HG03575 (cell line): ENCODE data around the gene OR4C6.

ENCODE experiments used
- ATAC-seq: cut with Tn5 transposase; IDR thresholded peaks from one replicate; pipeline ENCODE4 v1.9.1; 2021; ENCODE audit not compliant: unreplicated experiment, insufficient number of reproducible peaks, low FRiP score; ENCODE audit errors: extremely low read depth

The OR4C6 gene

DNA sequence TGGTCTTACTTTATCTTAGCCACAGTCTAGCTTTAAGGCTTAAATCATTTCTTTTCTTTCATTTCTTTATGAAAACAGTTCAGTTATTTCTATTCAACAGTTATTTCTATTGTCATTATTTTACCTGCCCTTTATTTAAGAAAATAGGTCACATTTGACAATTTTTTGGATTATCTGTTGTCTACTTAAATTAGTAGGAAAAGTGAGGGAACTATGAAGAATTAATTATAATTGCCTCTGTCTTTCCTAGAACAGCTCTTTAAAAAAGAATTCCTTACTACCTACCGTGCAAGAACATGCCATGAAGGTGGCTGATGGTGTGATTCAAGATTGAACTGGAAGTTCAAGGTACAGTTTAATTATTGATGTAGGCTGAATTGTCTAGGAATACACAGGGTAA, at the start of gene OR4C6:
TSS of gene OR4C6 (plus strand) at position 301 of the 400 bp plus-strand sequence. CDS start 2,966 bp downstream, outside the sequence.
- ATAC-seq = no peak

DNA sequence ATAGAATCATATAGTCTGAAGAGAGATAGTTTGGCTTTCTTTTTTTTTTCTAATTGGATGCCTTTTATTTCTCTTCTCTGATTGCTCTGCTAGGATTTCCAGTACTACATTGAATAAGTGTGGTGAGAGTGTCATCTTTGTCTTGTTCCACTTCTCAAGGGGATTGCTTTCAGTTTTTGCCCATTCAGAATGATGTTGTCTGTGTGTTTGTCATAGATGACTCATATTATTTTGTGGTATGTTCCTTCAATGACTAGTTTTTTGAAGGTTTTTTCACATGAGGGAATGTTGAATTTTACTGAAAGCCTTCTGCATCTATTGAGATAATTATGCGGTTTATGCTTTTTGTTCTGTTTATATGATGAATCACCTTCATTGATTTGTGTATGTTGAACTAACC, 37.5 kb upstream of the OR4C6 start:
- ATAC-seq = no peak

DNA sequence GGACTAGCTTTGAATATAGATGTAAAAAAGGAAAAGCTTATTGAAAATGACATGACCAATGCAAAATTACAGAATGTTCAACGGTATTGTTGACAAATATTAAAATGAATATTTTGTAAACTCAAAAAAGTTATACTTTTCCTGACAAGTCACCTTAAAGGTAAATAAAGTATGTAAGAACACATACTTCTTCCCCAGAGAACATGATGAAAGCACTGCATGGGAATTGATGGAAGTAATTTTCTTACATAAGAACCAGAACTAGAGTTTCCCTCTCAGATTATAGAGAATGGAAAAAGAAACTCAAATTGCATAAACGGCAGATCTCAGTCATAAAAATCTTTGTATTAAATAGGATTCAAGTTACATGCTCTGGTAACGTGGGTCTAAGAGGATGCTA, 27.2 kb upstream of the OR4C6 start, which contains the start of gene OR4P4:
TSS of gene OR4P4 (plus strand) at position 301 of the 400 bp plus-strand sequence.
- ATAC-seq = no peak

DNA sequence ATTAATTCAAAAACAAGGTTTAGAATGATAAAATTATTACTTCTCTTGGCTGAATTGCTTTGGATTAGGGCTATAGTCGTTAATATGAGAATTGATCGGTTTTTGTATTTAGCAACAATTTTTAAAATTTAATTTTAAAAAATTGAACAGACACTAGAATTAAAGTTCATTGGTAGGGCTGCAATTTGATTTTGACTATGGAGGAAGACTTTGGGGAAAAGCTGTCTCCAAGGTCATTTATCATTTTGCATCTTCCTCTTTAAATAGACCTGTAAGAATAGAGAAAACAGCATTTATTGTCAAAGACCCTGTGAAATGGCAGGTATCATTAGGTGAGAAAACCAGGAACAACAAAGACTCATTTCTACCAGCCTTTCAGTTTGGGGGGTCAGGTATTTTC, 14.0 kb upstream of the OR4C6 start, which contains the start of gene OR4S2:
TSS of gene OR4S2 (plus strand) at position 301 of the 400 bp plus-strand sequence. CDS start 2,577 bp downstream, outside the sequence.
- no peak for ATAC-seq

DNA sequence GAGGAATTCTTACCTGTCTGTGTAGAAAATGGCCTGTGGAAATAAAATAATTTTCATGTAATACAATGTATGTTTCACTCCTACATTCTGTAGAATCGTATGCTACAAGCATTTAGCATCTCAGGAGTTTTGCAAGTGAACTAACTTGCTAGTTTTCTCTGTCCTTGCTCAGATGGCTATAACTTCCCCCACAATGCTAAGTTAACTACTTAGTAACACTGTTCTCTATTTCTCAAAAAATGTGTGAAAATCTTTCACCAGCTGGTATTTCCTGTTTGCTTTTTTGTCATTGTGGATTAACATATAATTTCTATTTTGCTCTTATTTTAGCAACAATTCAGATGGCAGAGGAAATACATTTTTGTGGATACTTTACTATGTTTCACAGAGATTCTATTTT, 9.4 kb upstream of the OR4C6 start:
- no peak for ATAC-seq

DNA sequence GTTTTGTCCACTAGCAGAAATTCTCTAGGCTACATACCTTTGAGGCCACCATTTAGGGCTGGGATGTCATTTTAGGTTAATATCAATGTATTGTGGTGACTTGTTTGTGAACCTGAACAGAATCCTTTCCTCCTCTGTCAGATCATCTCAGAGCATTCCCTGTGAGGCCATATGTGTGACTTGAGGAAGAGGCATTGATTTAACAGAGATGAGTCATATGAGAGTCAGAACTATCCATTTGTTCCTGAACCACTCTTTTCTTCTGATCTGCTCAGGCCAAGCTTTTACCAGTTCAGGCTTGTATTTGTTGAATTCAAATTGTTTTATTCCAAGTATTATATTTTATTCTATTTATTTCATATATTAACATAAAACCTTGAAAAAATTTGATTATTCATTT, 6.9 kb upstream of the OR4C6 start:
- ATAC-seq = no peak

DNA sequence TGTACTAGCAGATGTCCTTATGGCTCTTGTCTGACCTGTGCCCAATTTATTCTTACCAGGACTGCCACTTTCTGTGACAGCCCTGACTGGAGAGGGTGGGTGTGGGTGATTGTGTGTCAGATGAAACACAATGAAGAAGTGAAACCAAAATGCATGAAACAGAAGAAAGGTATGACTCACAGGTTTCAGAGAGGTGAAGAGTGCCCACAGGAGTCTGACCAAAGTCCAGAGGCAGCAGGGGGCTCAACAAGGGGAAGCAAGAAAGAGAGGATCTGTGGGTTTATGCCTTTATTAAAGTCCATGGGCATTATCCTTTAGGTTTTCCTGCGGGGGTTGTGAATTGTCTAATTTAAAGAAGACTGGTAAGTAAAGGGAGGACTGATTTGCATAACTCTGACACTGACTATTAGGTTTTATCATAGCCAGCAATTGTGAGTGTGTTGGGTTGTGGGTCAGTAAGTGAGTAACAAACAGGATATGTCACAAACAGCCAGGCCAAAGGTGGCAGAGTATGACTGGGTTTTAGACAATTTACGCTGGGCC, 3.9 kb upstream of the OR4C6 start:
- ATAC-seq = peak; percentile 99

DNA sequence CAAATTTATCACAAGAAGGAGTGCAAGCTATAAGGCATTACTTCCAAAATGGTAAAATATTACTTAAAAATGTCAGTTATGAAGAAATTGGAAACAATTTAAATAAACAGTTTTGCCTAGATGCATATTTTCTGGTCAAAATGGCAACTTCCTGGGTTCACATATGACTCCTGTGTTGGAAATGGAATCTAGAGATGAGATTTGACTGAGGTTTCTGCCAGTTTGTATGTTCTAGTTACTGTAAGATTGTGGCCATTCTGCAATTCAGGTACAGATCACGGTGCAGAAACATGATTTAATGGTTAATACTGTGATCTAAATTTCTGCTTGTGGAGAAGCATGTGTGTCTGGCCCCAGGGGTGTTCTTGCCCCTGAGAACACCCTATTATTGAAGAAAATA, 3.4 kb upstream of the OR4C6 start:
- no peak for ATAC-seq

DNA sequence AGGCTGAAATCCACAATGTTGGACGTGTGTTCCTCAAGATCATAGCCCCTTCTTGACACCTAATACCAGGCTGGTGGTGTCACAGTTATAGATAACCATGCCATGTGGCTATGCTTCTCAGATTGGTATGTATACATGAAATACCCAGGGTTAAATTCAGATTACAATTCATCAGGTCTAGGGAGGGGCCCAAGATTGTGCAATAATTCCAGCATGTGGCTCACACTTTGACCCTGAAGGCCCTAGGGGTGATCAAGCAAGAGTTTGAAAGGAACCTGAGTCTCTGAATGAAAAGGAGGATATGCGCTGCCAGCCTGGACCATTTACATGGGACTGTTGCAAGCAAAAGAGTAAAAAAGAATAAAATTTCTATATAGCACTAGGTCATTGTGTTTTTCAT, 7.4 kb downstream of the OR4C6 start:
- ATAC-seq = no peak

DNA sequence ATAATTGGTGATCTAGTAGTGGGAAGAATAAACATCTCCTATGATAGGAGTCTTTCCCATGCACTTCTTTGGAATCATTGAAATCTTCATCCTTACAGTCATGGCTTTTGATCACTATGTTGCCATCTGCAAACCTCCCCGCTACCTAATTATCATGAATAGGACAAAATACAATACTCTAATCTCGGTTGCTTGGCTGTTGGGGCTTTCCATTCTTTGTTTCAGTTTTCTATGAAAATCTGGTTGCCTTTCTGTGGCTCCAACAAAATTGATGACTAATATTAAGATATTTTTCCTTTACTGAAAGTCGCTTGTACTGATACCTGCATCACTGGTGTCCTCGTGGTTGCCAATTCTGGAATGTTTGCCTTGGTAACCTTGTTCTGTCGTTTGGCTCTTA, 11.9 kb downstream of the OR4C6 start:
- ATAC-seq = no peak

DNA sequence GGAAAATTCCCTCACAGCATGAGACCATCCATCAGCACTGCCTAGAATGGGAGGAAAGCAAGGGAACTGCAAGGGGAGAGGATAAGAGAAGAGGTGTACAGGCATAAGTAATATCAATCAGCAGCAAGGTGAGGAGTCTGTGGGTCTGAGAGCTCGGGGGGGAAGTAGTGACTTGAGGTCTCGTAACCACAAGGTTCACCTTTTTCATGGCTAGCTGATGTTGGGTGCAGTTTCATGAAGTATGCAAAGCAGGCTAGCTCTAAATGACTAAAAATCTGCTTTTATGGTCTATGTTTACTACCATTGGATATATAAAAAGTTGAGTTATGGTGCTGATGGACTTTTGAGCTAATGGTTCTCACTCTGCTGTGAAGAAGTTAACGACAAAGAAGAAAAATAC, 35.8 kb downstream of the OR4C6 start:
- ATAC-seq = no peak

DNA sequence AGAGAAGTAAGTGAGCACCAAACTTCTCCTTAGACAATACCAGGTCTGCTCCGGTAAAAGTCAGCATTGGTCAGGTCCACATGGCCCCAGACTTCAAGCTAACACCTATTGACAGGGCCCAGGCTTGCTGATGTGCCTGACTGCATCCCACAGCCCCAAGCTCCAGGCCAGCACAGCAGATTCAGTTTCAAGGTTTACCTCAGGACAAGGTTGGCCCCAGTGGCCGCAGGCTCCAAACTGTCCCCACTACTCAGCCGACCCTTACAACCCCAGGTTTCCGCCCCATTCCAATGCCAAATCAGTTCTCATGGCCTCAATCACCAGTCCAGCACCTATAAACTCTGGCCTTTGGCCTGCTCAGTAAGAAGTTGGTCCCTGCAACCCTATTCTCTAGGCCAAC, 39.4 kb downstream of the OR4C6 start:
- no peak for ATAC-seq

DNA sequence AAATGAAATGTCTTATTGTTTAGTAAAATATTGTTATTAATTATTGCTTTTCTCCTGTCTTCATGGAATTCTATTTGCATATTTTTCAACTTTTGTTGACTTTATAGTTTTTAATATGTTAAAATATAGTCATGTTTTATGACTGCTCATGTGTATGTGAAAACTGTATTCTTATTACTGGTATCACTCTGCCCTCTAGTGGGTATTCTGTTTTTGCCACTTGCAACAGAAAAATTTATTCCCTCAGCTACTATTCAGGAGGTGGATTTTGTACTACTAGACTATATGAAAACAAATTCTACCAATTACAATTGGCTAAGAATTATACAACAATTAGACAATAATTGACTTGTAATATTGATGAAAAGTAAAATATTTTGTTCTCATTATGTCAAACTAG, 45.0 kb downstream of the OR4C6 start:
- no peak for ATAC-seq

DNA sequence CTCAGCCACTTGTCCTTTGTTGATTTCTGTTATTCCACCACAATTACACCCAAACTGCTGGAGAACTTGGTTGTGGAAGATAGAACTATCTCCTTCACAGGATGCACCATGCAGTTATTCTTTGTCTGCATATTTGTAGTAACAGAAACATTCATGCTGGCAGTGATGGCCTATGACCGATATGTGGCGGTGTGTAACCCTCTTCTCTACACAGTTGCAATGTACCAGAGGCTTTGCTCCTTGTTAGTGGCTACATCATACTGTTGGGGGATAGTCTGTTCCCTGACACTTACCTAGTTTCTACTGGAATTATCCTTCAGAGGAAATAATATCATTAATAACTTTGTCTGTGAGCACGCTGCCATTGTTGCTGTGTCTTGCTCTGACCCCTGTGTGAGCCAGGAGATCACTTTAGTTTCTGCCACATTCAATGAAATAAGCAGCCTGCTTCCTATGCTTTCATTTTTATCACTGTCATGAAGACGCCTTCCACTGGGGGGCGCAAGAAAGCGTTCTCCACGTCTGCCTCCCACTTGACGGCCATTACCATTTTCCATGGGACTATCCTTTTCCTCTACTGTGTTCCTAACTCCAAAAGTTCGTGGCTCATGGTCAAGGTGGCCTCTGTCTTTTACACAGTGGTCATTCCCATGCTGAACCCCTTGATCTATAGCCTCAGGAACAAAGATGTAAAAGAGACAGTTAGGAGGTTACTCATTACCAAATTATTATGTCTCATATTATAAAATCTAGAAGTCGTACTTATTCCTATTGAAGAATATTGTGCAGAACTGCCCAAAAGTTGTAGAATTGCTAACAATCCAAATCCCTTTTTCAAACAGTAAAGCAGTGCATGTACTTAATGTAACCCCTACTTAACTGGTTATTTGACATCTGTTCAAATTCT, 53.2 kb downstream of the OR4C6 start:
- no peak for ATAC-seq
